Measurements from ENCODE around the gene LTV1. TPM values are rescaled to one million over a fixed set of nuclear protein-coding genes. Genes with fewer than 3 reads are reported as not detected.
"Not testable (repeated sequence)": the region's sequence is repeated elsewhere in the genome, so short reads cannot be mapped to it uniquely, and the experiment has no call there.

LTV1 gene
- total RNA-seq, 1 experiment from 2014 or later = 46.8 TPM

GRCh38 chr6:143844006-143844405 lies 868 bp downstream of the LTV1 start:
- BruUV-seq (replicated peaks) = no TSS peak
- DNase-seq (ENCODE audit: low read depth, low spot score) (no peak), ATAC-seq (no peak)
- H3K27me3 ChIP-seq (ENCODE audit: control insufficient read depth, insufficient read depth, low read length) = no peaks in the 10 kb centered on the region
- ChIA-PET CTCF (interaction anchor here (1.6 kb wide), 1 partner anchor 269 kb away, joined by 7 read pairs; no protein-coding TSS in a partner anchor), POLR2A (interaction anchor here (0.5 kb wide), 1 partner anchor 358 kb away, joined by 3 read pairs; no protein-coding TSS in a partner anchor)
- intact Hi-C loops (cut with micrococcal nuclease; ENCODE audit: unreplicated experiment) = loop anchor here (5.0 kb wide), 1 partner anchor 167 kb away; the partner anchor contains the start of gene PHACTR2
- H3K36me3 ChIP-seq (ENCODE audit: control insufficient read depth, insufficient read depth, low read length) = peaks cover 42% of the 10 kb centered on the region
- TF ChIP-seq SIN3A (IDR thresholded peaks at IDR 0.05; ENCODE audit: borderline replicate concordance, insufficient read depth, low read depth, low read length) = no peak
- no peak for TF ChIP-seq REST (IDR thresholded peaks at IDR 0.05; ENCODE audit: insufficient read depth in 1 of 2, low read depth in 2 of 2, low read length in 1 of 2)
- 0 out of 2 replicates have a peak, but pooled peaks cover 6% of the 10 kb centered on the region for H3K4me1 ChIP-seq (ENCODE audit: control insufficient read depth, insufficient read depth, low read length)
- H3K4me3 ChIP-seq (ENCODE audit: low read depth in 2 of 2, low read length in 2 of 2) = peak overlapping the region; percentile 89
- H3K27ac ChIP-seq (ENCODE audit: low read length) = peak overlapping the region; percentile 96
- in situ Hi-C loops (cut with HindIII; ENCODE audit: low pct_unique_long_range_greater_than_20kb, low sequenced_read_pairs) = no loop called here
- H3K9me3 ChIP-seq (ENCODE audit: control insufficient read depth, insufficient read depth, low read depth, low read length) = no peaks in the 10 kb centered on the region

GRCh38 chr6:143845033-143845432 lies 1.9 kb downstream of the LTV1 start:
- intact Hi-C loops (cut with micrococcal nuclease; ENCODE audit: unreplicated experiment) = loop anchor here (5.0 kb wide), 1 partner anchor 268 kb away; no protein-coding TSS in a partner anchor
- CTCF ChIA-PET = no interaction called here
- POLR2A ChIA-PET = no interaction called here

GRCh38 chr6:143851706-143852105 lies 8.6 kb downstream of the LTV1 start:
- in situ Hi-C loops (cut with HindIII; ENCODE audit: low pct_unique_long_range_greater_than_20kb, low sequenced_read_pairs); intact Hi-C loops (cut with micrococcal nuclease; ENCODE audit: unreplicated experiment); ATAC-seq; H3K27me3 ChIP-seq (ENCODE audit: control insufficient read depth, insufficient read depth, low read length); DNase-seq (ENCODE audit: low read depth, low spot score); BruUV-seq (replicated peaks); H3K4me3 ChIP-seq (ENCODE audit: low read depth in 2 of 2, low read length in 2 of 2); H3K9me3 ChIP-seq (ENCODE audit: control insufficient read depth, insufficient read depth, low read depth, low read length); CTCF ChIA-PET; H3K4me1 ChIP-seq (ENCODE audit: control insufficient read depth, insufficient read depth, low read length); POLR2A ChIA-PET; H3K27ac ChIP-seq (ENCODE audit: low read length): not testable (repeated sequence)
- H3K36me3 ChIP-seq (ENCODE audit: control insufficient read depth, insufficient read depth, low read length) = peaks cover 42% of the 10 kb centered on the region

More at GRCh38 chr6:143845033-143845432, 1.9 kb downstream of the LTV1 start:
- TF ChIP-seq TCF7L2 (IDR thresholded peaks at IDR 0.05; ENCODE audit: low read depth, low read length) = no peak
- TF ChIP-seq CTCF (IDR thresholded peaks at IDR 0.05) = no peak
- no peak for TF ChIP-seq SIN3A (IDR thresholded peaks at IDR 0.05; ENCODE audit: borderline replicate concordance, insufficient read depth, low read depth, low read length)
- TF ChIP-seq REST (IDR thresholded peaks at IDR 0.05; ENCODE audit: insufficient read depth in 1 of 2, low read depth in 2 of 2, low read length in 1 of 2) = no peak
- no peak for TF ChIP-seq POLR2AphosphoS5 (IDR thresholded peaks at IDR 0.05; ENCODE audit: low read depth, low read length)
- no peaks in the 10 kb centered on the region for H3K9me3 ChIP-seq (ENCODE audit: control insufficient read depth, insufficient read depth, low read depth, low read length)
- no peak overlapping the region for H3K4me3 ChIP-seq (ENCODE audit: low read depth in 2 of 2, low read length in 2 of 2)
- DNase-seq (ENCODE audit: low read depth, low spot score) (no peak), ATAC-seq (no peak)
- in situ Hi-C loops (cut with HindIII; ENCODE audit: low pct_unique_long_range_greater_than_20kb, low sequenced_read_pairs) = no loop called here
- H3K4me1 ChIP-seq (ENCODE audit: control insufficient read depth, insufficient read depth, low read length) = 0 out of 2 replicates have a peak, but pooled peaks cover 6% of the 10 kb centered on the region
- H3K27me3 ChIP-seq (ENCODE audit: control insufficient read depth, insufficient read depth, low read length) = no peaks in the 10 kb centered on the region
- BruUV-seq (replicated peaks) = no TSS peak
- peaks cover 53% of the 10 kb centered on the region for H3K36me3 ChIP-seq (ENCODE audit: control insufficient read depth, insufficient read depth, low read length)
- no peak overlapping the region for H3K27ac ChIP-seq (ENCODE audit: low read length)

- H3K9me3 ChIP-seq (ENCODE audit: control insufficient read depth, insufficient read depth, low read depth, low read length); BruUV-seq (replicated peaks); H3K4me3 ChIP-seq (ENCODE audit: low read depth in 2 of 2, low read length in 2 of 2); DNase-seq (ENCODE audit: low read depth, low spot score); H3K27me3 ChIP-seq (ENCODE audit: control insufficient read depth, insufficient read depth, low read length); intact Hi-C loops (cut with micrococcal nuclease; ENCODE audit: unreplicated experiment); ATAC-seq; H3K27ac ChIP-seq (ENCODE audit: low read length); H3K4me1 ChIP-seq (ENCODE audit: control insufficient read depth, insufficient read depth, low read length); CTCF ChIA-PET; POLR2A ChIA-PET; in situ Hi-C loops (cut with HindIII; ENCODE audit: low pct_unique_long_range_greater_than_20kb, low sequenced_read_pairs): not testable (repeated sequence)
- peaks cover 41% of the 10 kb centered on the region for H3K36me3 ChIP-seq (ENCODE audit: control insufficient read depth, insufficient read depth, low read length)
These were observed 11.9 kb downstream of the LTV1 start for GRCh38 chr6:143855057-143855456.
